CD4-positive, alpha-beta T cell treated with Interleukin-10 for 1 hour (primary cell): ENCODE measurements around the gene RSU1.

Source experiments
- DNase-seq: peaks from one replicate; pipeline ENCODE4 v3.0.0-alpha.2; 2020

RSU1 gene

GRCh38 chr10:16656895-16657294 is 160.3 kb downstream of the RSU1 start:
- DNase-seq: no peak

GRCh38 chr10:16653224-16653623 is 164.0 kb downstream of the RSU1 start:
- DNase-seq: no peak

- no peak for DNase-seq
These were observed 165.1 kb downstream of the RSU1 start for GRCh38 chr10:16652154-16652553.

GRCh38 chr10:16649757-16650156 is 167.5 kb downstream of the RSU1 start:
- DNase-seq: no peak

- no peak for DNase-seq
These were observed 168.9 kb downstream of the RSU1 start for GRCh38 chr10:16648366-16648765.

GRCh38 chr10:16646181-16647059 is 170.8 kb downstream of the RSU1 start:
- DNase-seq: no peak

- no peak for DNase-seq
These were observed 173.1 kb downstream of the RSU1 start for GRCh38 chr10:16644146-16644545.

GRCh38 chr10:16643502-16643901 is 173.7 kb downstream of the RSU1 start:
- no peak for DNase-seq

GRCh38 chr10:16640153-16640552 is 177.1 kb downstream of the RSU1 start:
- DNase-seq: no peak

- DNase-seq: no peak
These were observed 177.8 kb downstream of the RSU1 start for GRCh38 chr10:16639471-16639870.

- DNase-seq: no peak
These were observed 184.2 kb downstream of the RSU1 start for GRCh38 chr10:16632996-16633395.

- no peak for DNase-seq
These were observed 190.5 kb downstream of the RSU1 start for GRCh38 chr10:16626697-16627096.

GRCh38 chr10:16612981-16613355 is 204.3 kb downstream of the RSU1 start:
- DNase-seq: no peak

- DNase-seq: no peak
These were observed 204.9 kb downstream of the RSU1 start for GRCh38 chr10:16612115-16612980.

GRCh38 chr10:16611037-16611436 is 206.2 kb downstream of the RSU1 start:
- no peak for DNase-seq

GRCh38 chr10:16609211-16609610 is 208.0 kb downstream of the RSU1 start:
- no peak for DNase-seq

GRCh38 chr10:16606923-16607322 is 210.3 kb downstream of the RSU1 start:
- no peak for DNase-seq

GRCh38 chr10:16606421-16606820 is 210.8 kb downstream of the RSU1 start:
- DNase-seq: no peak

- no peak for DNase-seq
These were observed 213.9 kb downstream of the RSU1 start for GRCh38 chr10:16603308-16603707.

- DNase-seq: no peak
These were observed 215.0 kb downstream of the RSU1 start for GRCh38 chr10:16602104-16602775.

GRCh38 chr10:16599662-16600061 is 217.6 kb downstream of the RSU1 start:
- DNase-seq: no peak

- no peak for DNase-seq
These were observed 219.6 kb downstream of the RSU1 start for GRCh38 chr10:16597656-16598055.

GRCh38 chr10:16592378-16592777 is 224.8 kb downstream of the RSU1 start:
- DNase-seq: no peak
